Endothelial cell of umbilical vein (primary cell): ENCODE measurements around the gene TIMD4. TPM values are rescaled to one million over a fixed set of nuclear protein-coding genes. Genes with fewer than 3 reads are reported as not detected.

Experiments used
- BruUV-seq: library from RNA; stranded (reverse); fragments of 400-500 nt; replicated peaks from 2 replicates; lab custom pipeline; 2021; lab: Mats Ljungman, UMichigan
- CTCF ChIA-PET: fragments of 300-600, 350-600 bp; sonication (Branson Sonifier 250); formaldehyde crosslinking; loops from one replicate; lab custom pipeline; 2021; ENCODE audit warnings: antibody characterized with exemption, inconsistent platforms; lab: Charles Lee
- POLR2A ChIA-PET: fragments of 300-600, 350-600 bp; sonication (Branson Sonifier 250); formaldehyde crosslinking; loops from one replicate; lab custom pipeline; 2021; ENCODE audit warnings: antibody characterized with exemption, inconsistent platforms; lab: Charles Lee
- DNase-seq: peaks from one replicate; pipeline ENCODE4 v3.0.0-alpha.2; 2011; ENCODE audit warnings: low read depth, low spot score
- FAIRE-seq: peaks from 2 replicates; lab custom pipeline; 2011; peaks lifted over from hg19 to GRCh38; lab: Jason Lieb, UNC
- H2AFZ ChIP-seq: 2 replicates; pipeline ENCODE4 v1.6.0; 2012; ENCODE audit warnings: low read depth, low read length, control low read depth, inconsistent platforms
- H3K27ac ChIP-seq: 2 replicates; pipeline ENCODE4 v1.5.1; 2011; ENCODE audit warnings: low read depth, mild to moderate bottlenecking, control low read depth, low read length, moderate library complexity; ENCODE audit not compliant: insufficient read depth
- H3K27me3 ChIP-seq, 2 experiments: 2 replicates each; pipeline versions ENCODE4 v1.6.0 to v1.6.1; 2011; ENCODE audit warnings: low read length in 2 of 2, mixed read lengths in 1 of 2; ENCODE audit not compliant: control insufficient read depth in 2 of 2, insufficient read depth in 2 of 2
- H3K36me3 ChIP-seq, 2 experiments: 2 replicates in 1 of 2; 3 replicates in 1 of 2; pipeline ENCODE4 v1.5.1; 2011; ENCODE audit warnings: low read length in 2 of 2, mild to moderate bottlenecking in 1 of 2, moderate library complexity in 1 of 2; ENCODE audit not compliant: control insufficient read depth in 2 of 2, insufficient read depth in 2 of 2; ENCODE audit errors: extremely low read depth in 1 of 2
- H3K4me1 ChIP-seq: 3 replicates; pipeline ENCODE4 v1.5.1; 2011; ENCODE audit warnings: mild to moderate bottlenecking, low read length; ENCODE audit not compliant: control insufficient read depth, insufficient read depth; ENCODE audit errors: extremely low read depth
- H3K4me2 ChIP-seq: 2 replicates; pipeline ENCODE4 v1.6.1; 2011; ENCODE audit warnings: low read length, control low read depth, mixed read lengths; ENCODE audit not compliant: insufficient read depth
- H3K4me3 ChIP-seq, 3 experiments: fragments of 200-600 bp in 1 of 3; sonication (generic), shearing (Covaris generic) in 1 of 3; replicated peaks in 1 of 3; 2 replicates each; pipeline ENCODE4 v1.5.1; 2011 to 2016; ENCODE audit warnings: control low read depth in 3 of 3, low read length in 3 of 3, mild to moderate bottlenecking in 2 of 3, inconsistent platforms in 1 of 3, low read depth in 1 of 3, moderate library complexity in 1 of 3; ENCODE audit not compliant: insufficient read depth in 1 of 3
- H3K79me2 ChIP-seq: 2 replicates; pipeline ENCODE4 v1.6.0; 2012; ENCODE audit warnings: low read length, inconsistent platforms; ENCODE audit not compliant: control insufficient read depth, insufficient read depth
- H3K9ac ChIP-seq: replicated peaks from 2 replicates; pipeline ENCODE3; 2011; ENCODE audit warnings: low read length, control low read depth; ENCODE audit not compliant: insufficient read depth; ENCODE audit errors: extremely low read depth
- H3K9me1 ChIP-seq: replicated peaks from 3 replicates; pipeline ENCODE4 v1.6.0; 2011; ENCODE audit warnings: mild to moderate bottlenecking, low read length; ENCODE audit not compliant: control insufficient read depth, insufficient read depth; ENCODE audit errors: extremely low read depth
- H3K9me3 ChIP-seq: replicated peaks from 2 replicates; pipeline ENCODE4 v1.5.1; 2012; ENCODE audit warnings: low read length, inconsistent platforms; ENCODE audit not compliant: control insufficient read depth, insufficient read depth
- H4K20me1 ChIP-seq: replicated peaks from 2 replicates; pipeline ENCODE3; 2011; ENCODE audit warnings: mild to moderate bottlenecking, low read length; ENCODE audit not compliant: control insufficient read depth, insufficient read depth; ENCODE audit errors: extremely low read depth
- EZH2 ChIP-seq: IDR thresholded peaks from 2 replicates; pipeline ENCODE4 v1.6.1; 2012; ENCODE audit warnings: borderline replicate concordance, low read depth, mild to moderate bottlenecking, moderate library complexity, low read length, inconsistent platforms; ENCODE audit not compliant: severe bottlenecking
- FOS ChIP-seq: IDR thresholded peaks from 2 replicates; pipeline ENCODE4 v1.6.1; 2011; ENCODE audit warnings: mild to moderate bottlenecking, low read length, moderate library complexity, borderline replicate concordance; ENCODE audit not compliant: insufficient read depth
- GATA2 ChIP-seq: IDR thresholded peaks from 2 replicates; pipeline ENCODE4 v1.7.0; 2011; ENCODE audit warnings: low read depth, mild to moderate bottlenecking, moderate library complexity, mixed read lengths, low read length; ENCODE audit not compliant: insufficient read length, insufficient read depth
- MYC ChIP-seq: IDR thresholded peaks from one replicate; pipeline ENCODE4 v1.6.1; 2011; ENCODE audit warnings: mild to moderate bottlenecking, low read depth, low read length
- POLR2AphosphoS5 ChIP-seq: IDR thresholded peaks from 2 replicates; pipeline ENCODE4 v1.6.1; 2012; ENCODE audit warnings: low read depth, mild to moderate bottlenecking, control low read depth, low read length, moderate library complexity; ENCODE audit not compliant: insufficient read depth
- dilution Hi-C: fragments of 300-500 bp; cut with MboI; formaldehyde crosslinking; loops from one replicate; pipeline ENCODE4 v1.15.0; 2019; ENCODE audit warnings: low sequenced_read_pairs; ENCODE audit not compliant: extremely low pct_ligation_motif_present
- intact Hi-C: fragments of 100-400 bp; cut with micrococcal nuclease; formaldehyde crosslinking; loops from one replicate; pipeline ENCODE4 v1.10.0; 2022
- polyA plus RNA-seq, 4 experiments: library from polyadenylated mRNA; depleted of rRNA in 3 of 4; stranded (reverse) in 3 of 4; unstranded in 1 of 4; fragments of >200 nt; gene quantifications; 2 replicates each; pipeline versions ENCODE4 v1.2.1 to v1.2.3, GENCODE V29; 2011 to 2012; ENCODE audit warnings: missing spikeins in 1 of 4
- total RNA-seq: library from RNA; stranded (reverse); gene quantifications from 2 replicates; pipeline ENCODE4 v1.2.3, GENCODE V29; 2021
- TF ChIP-seq, protein P1 (sequence below), 2 donors: IDR thresholded peaks; 1 replicate in 1 of 2; 2 replicates in 1 of 2; pipeline ENCODE4 v1.5.1; 2011; ENCODE audit warnings: low read length in 2 of 2, mild to moderate bottlenecking in 2 of 2, moderate library complexity in 2 of 2, control low read depth in 1 of 2, inconsistent platforms in 1 of 2, low read depth in 1 of 2; ENCODE audit not compliant: insufficient read depth in 1 of 2; ENCODE audit errors: extremely low read depth in 1 of 2
- TF ChIP-seq, protein P2 (sequence below): IDR thresholded peaks from 2 replicates; pipeline ENCODE4 v1.6.1; 2011; ENCODE audit not compliant: insufficient read depth, insufficient read length

The TIMD4 gene
- total and polyA plus RNA-seq, 2 donors (not counting 3 experiments of a cell fraction or from before 2014, with no cell fraction given) = not detected

DNA sequence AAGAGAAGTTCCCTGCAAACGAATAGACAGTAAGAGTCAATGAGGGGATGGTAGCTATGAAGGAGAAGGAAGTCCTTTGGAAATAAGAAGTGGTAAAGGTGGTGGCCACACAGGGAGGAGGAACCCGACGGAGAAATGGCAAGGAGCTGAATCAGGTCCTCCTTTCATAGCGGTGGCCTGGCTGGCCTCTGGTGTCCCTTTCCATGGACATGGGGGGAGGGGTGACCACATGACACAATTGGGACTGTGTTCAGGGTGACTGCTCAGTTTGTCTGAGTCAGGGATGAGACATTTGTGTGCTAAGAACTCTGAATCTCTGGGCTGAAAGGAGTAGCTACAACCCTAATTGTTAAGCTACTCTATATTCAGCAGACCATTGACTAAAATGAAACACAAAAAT is 28.7 kb upstream of the TIMD4 start:
- POLR2A ChIA-PET = no interaction called here
- no peak for FAIRE-seq

More for the DNA sequence above, 28.7 kb upstream of the TIMD4 start:
- Histone ChIP-seq H3K4me3 (no peak overlapping the region), H3K27ac (no peak overlapping the region), H3K4me2 (no peak overlapping the region), H3K4me1 (no peaks in the 10 kb centered on the region), H3K79me2 (no peaks in the 10 kb centered on the region), H3K9ac (no peak overlapping the region), H3K9me3 (no peaks in the 10 kb centered on the region), H4K20me1 (no peaks in the 10 kb centered on the region), H2AFZ (no peak overlapping the region), H3K9me1 (no peaks in the 10 kb centered on the region), H3K36me3 (no peaks in the 10 kb centered on the region), H3K27me3 (no peaks in the 10 kb centered on the region)
- DNase-seq = no peak
- dilution Hi-C loops (no loop called here), intact Hi-C loops (no loop called here)
- TF ChIP-seq GATA2 (no peak), FOS (no peak), POLR2AphosphoS5 (no peak), MYC (no peak), EZH2 (no peak)
- TF ChIP-seq, protein P1, sequence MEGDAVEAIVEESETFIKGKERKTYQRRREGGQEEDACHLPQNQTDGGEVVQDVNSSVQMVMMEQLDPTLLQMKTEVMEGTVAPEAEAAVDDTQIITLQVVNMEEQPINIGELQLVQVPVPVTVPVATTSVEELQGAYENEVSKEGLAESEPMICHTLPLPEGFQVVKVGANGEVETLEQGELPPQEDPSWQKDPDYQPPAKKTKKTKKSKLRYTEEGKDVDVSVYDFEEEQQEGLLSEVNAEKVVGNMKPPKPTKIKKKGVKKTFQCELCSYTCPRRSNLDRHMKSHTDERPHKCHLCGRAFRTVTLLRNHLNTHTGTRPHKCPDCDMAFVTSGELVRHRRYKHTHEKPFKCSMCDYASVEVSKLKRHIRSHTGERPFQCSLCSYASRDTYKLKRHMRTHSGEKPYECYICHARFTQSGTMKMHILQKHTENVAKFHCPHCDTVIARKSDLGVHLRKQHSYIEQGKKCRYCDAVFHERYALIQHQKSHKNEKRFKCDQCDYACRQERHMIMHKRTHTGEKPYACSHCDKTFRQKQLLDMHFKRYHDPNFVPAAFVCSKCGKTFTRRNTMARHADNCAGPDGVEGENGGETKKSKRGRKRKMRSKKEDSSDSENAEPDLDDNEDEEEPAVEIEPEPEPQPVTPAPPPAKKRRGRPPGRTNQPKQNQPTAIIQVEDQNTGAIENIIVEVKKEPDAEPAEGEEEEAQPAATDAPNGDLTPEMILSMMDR (IDR thresholded peaks at IDR 0.05; ENCODE audit: extremely low read depth in 1 of 2, insufficient read depth in 1 of 2, low read depth in 1 of 2, low read length in 2 of 2) = no peak
- TF ChIP-seq, protein P2, sequence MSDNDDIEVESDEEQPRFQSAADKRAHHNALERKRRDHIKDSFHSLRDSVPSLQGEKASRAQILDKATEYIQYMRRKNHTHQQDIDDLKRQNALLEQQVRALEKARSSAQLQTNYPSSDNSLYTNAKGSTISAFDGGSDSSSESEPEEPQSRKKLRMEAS = no peak
- CTCF ChIA-PET = no interaction called here
- BruUV-seq = no TSS peak
